ENCODE measurements around the gene SPNS2. TPM values are rescaled to one million over a fixed set of nuclear protein-coding genes. Genes with fewer than 3 reads are reported as not detected.

The SPNS2 gene
- total and polyA plus RNA-seq, 2 experiments from 2014 or later = 1.7 to 2.3 TPM

DNA sequence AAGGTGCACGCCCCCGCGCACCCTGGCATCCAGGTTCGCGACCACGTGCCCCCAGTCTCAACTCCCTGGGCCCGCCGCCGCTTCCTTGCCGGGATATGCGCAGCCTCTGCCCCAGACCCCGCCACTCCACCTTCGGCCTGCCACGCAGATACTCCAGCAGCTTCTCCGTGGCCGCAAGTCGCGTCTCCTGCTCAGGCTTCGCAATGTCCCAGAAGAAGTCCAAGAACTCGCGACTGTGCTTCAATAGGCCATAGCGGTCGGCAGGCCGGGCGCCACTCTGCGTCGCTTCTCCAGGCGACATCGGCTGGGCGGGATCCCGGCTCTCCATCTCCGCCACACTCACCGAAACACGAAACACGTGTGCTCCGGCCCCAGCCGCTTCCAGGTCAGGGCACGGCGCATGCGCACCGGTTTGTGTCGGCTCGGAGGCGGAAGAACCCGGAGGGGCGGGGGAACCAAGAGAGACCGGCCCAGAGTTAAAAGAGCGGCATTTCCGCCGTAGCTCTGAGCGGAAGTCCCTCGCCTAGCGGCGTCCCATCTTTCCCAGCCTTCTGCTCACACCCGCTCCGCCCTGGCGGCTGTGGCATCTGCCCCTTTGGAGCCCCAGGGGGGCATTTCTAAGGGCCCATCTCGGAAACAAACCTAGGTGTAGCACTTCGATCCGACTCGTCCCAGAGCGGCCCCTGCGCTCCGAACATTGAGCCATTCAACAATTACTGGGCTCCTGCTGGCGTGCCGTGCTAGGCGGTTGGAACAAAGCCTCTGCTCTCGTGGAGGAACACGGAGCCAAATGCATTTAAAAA, 56.5 kb downstream of the SPNS2 start, which contains the start of gene MYBBP1A:
Gene MYBBP1A (minus strand): TSS at position 388 of the 803 bp plus-strand sequence. CDS start 60 bp downstream, at position 328.
- Histone ChIP-seq H3K4me3 (peak within 1 kb of the TSS; percentile 93), H3K4me2 (peak within 1 kb of the TSS; percentile 84), H2AFZ (peak within 1 kb of the TSS; percentile 70), H3K36me3 (ENCODE audit: insufficient read depth) (peaks cover 19% of the 10 kb centered on the region), H3K27me3 (ENCODE audit: insufficient read depth) (no peaks in the 10 kb centered on the region), H4K20me1 (replicated peaks; ENCODE audit: insufficient read depth) (no peaks in the 10 kb centered on the region; the same call in none of the 2 replicates), H3K4me1 (ENCODE audit: insufficient read depth) (peaks cover 20% of the 10 kb centered on the region), H3K27ac (ENCODE audit: low read depth) (peak within 1 kb of the TSS; percentile 79), H3K79me2 (replicated peaks; ENCODE audit: insufficient read depth) (peaks cover 30% of the 10 kb centered on the region), H3K9me2 (ENCODE audit: insufficient read depth) (no peaks in the 10 kb centered on the region), H3F3A (replicated peaks; ENCODE audit: low read depth) (peaks cover 11% of the 10 kb centered on the region; the same call in 1 of the 2 replicates)
- Mint-ChIP-seq H3K36me3 (ENCODE audit: low read depth) (peaks cover 49% of the 10 kb centered on the region), H3K4me1 (peaks cover 30% of the 10 kb centered on the region), H3K27ac (peak within 1 kb of the TSS; percentile 93), H3K27me3 (ENCODE audit: insufficient read depth, low read depth, poor library complexity) (peaks cover 11% of the 10 kb centered on the region), H3K4me3 (peak within 1 kb of the TSS; percentile 96), H3K9me3 (no peaks in the 10 kb centered on the region)
- ATAC-seq = peak; percentile 90
- DNase-seq (ENCODE audit: low spot score) = peak; percentile 99
- TF ChIP-seq, protein P1, sequence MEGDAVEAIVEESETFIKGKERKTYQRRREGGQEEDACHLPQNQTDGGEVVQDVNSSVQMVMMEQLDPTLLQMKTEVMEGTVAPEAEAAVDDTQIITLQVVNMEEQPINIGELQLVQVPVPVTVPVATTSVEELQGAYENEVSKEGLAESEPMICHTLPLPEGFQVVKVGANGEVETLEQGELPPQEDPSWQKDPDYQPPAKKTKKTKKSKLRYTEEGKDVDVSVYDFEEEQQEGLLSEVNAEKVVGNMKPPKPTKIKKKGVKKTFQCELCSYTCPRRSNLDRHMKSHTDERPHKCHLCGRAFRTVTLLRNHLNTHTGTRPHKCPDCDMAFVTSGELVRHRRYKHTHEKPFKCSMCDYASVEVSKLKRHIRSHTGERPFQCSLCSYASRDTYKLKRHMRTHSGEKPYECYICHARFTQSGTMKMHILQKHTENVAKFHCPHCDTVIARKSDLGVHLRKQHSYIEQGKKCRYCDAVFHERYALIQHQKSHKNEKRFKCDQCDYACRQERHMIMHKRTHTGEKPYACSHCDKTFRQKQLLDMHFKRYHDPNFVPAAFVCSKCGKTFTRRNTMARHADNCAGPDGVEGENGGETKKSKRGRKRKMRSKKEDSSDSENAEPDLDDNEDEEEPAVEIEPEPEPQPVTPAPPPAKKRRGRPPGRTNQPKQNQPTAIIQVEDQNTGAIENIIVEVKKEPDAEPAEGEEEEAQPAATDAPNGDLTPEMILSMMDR (conservative IDR thresholded peaks at IDR 0.05; ENCODE audit: low read depth in 2 of 2) = peak in 1 of 2 experiments; percentile 34; a peak in 1 of 4 replicates
- TF ChIP-seq, protein P2, sequence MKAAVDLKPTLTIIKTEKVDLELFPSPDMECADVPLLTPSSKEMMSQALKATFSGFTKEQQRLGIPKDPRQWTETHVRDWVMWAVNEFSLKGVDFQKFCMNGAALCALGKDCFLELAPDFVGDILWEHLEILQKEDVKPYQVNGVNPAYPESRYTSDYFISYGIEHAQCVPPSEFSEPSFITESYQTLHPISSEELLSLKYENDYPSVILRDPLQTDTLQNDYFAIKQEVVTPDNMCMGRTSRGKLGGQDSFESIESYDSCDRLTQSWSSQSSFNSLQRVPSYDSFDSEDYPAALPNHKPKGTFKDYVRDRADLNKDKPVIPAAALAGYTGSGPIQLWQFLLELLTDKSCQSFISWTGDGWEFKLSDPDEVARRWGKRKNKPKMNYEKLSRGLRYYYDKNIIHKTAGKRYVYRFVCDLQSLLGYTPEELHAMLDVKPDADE (IDR thresholded peaks at IDR 0.05) = peak; percentile 64; the same call in 1 of the 2 replicates
- TF ChIP-seq POLR2AphosphoS5 (IDR thresholded peaks at IDR 0.05; ENCODE audit: low read depth) (peak; percentile 85), CREB1 (CRISPR knock-in tag; IDR thresholded peaks at IDR 0.05; ENCODE audit: low read depth) (no peak)

DNA sequence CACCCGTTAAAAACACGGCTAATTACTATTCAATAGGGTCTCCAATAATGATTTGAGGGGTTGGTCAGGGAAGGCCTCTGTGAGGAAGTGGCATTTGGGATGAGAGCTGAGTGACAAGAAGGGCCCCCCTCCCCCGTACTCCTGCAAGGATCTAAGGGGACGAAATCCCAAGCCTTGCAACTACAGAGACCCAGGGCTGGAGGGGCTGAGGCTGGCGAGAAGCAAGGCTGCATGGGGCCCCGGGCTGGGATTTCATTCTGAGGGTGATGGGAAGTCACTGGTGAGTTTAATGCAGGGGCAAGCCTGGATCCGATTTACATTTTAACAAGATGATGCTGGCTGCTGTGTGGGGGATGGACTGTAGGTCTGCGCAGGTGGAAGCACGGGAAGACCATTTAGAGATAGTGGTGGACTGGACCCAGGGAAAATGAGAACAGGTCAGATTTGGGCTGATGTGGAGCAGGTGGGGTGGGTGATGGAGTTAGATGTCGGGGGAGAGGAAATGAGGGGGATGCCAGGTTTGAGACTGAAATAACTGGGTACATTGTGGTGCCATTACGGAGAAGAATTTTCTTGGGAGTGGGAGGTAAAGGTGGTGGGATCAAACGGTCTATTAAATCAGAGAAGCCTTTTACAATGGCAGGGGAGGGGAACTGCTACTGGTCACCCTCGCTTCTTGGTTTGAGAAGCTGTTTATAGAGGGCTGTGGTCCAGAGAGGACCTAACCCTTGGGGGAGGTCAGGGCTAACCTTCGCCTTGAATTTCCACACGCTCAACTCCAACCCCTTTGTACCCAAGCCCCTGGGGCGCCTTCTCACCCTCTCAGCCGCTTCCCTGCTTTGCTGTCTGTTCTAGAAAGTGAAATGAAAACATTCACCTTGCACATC, 57.4 kb downstream of the SPNS2 start:
- H3K27me3 Mint-ChIP-seq (ENCODE audit: insufficient read depth, low read depth, poor library complexity) = peaks cover 11% of the 10 kb centered on the region
- no peaks in the 10 kb centered on the region for H3K9me3 Mint-ChIP-seq
- DNase-seq (ENCODE audit: low spot score) (peak; percentile 60), ATAC-seq (peak; percentile 19)
- Histone ChIP-seq H3K4me1 (ENCODE audit: insufficient read depth) (peaks cover 20% of the 10 kb centered on the region), H3K79me2 (replicated peaks; ENCODE audit: insufficient read depth) (peaks cover 30% of the 10 kb centered on the region), H3K4me3 (peak overlapping the region; percentile 93), H2AFZ (peak overlapping the region; percentile 70), H3K4me2 (peak overlapping the region; percentile 84), H3F3A (replicated peaks; ENCODE audit: low read depth) (peaks cover 11% of the 10 kb centered on the region; the same call in 1 of the 2 replicates), H3K36me3 (ENCODE audit: insufficient read depth) (peaks cover 14% of the 10 kb centered on the region), H3K9me2 (ENCODE audit: insufficient read depth) (no peaks in the 10 kb centered on the region), H3K27ac (ENCODE audit: low read depth) (peak overlapping the region; percentile 79), H4K20me1 (replicated peaks; ENCODE audit: insufficient read depth) (no peaks in the 10 kb centered on the region; the same call in none of the 2 replicates), H3K27me3 (ENCODE audit: insufficient read depth) (no peaks in the 10 kb centered on the region)
- H3K4me1 Mint-ChIP-seq = peaks cover 34% of the 10 kb centered on the region
- peak overlapping the region; percentile 93 for H3K27ac Mint-ChIP-seq
- TF ChIP-seq, protein P3, sequence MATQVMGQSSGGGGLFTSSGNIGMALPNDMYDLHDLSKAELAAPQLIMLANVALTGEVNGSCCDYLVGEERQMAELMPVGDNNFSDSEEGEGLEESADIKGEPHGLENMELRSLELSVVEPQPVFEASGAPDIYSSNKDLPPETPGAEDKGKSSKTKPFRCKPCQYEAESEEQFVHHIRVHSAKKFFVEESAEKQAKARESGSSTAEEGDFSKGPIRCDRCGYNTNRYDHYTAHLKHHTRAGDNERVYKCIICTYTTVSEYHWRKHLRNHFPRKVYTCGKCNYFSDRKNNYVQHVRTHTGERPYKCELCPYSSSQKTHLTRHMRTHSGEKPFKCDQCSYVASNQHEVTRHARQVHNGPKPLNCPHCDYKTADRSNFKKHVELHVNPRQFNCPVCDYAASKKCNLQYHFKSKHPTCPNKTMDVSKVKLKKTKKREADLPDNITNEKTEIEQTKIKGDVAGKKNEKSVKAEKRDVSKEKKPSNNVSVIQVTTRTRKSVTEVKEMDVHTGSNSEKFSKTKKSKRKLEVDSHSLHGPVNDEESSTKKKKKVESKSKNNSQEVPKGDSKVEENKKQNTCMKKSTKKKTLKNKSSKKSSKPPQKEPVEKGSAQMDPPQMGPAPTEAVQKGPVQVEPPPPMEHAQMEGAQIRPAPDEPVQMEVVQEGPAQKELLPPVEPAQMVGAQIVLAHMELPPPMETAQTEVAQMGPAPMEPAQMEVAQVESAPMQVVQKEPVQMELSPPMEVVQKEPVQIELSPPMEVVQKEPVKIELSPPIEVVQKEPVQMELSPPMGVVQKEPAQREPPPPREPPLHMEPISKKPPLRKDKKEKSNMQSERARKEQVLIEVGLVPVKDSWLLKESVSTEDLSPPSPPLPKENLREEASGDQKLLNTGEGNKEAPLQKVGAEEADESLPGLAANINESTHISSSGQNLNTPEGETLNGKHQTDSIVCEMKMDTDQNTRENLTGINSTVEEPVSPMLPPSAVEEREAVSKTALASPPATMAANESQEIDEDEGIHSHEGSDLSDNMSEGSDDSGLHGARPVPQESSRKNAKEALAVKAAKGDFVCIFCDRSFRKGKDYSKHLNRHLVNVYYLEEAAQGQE (IDR thresholded peaks at IDR 0.05; ENCODE audit: unreplicated experiment) = no peak
- no peak for TF ChIP-seq ZNF331 (CRISPR knock-in tag; IDR thresholded peaks at IDR 0.05; ENCODE audit: low read depth)
- H3K4me3 Mint-ChIP-seq = peak overlapping the region; percentile 96
- H3K36me3 Mint-ChIP-seq (ENCODE audit: low read depth) = peaks cover 40% of the 10 kb centered on the region

All from GM23338 (cell line).